ENCODE results near the gene MMS19.

The MMS19 gene

DNA sequence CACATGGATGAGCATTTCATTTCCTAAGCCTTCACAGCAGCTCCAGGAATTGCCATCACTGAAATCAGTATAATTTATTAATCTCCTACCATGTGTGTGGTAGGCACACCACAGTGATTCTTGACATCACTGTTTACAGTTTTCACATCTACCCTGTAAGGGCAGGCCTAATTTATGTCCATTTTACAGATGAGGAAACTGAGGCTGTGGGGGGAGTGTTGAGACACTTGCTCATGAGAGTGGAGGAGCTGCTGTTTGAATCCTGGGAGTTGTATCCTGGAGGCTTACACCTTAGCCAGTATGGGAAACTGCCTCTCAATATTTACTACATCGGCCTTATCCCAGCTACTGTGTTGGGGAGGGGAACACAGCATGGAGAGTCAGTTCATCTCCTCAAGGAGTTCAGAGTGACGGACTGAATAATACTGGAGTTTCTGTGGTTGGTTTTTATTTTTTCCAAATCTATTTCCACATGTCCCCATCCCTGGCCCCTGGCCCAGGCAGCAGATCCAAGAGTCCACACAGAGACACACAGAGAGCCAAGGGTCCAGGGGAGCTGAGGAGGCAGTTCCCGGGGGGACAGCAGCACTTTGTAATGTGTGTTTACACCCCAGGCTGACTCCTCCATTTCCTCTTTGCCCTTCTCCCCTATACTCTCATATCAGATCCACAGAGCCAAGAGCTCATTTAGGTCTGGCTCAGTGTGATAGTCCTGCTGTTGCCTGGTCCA, 13.7 kb upstream of the MMS19 start:
- Histone ChIP-seq H3K27ac (no peak overlapping the region), H3K4me1 (ENCODE audit: control insufficient read depth in 1 of 2, insufficient read depth in 1 of 2, low read depth in 1 of 2, low read length in 1 of 2) (peaks cover under 1 to 2% of the 10 kb centered on the region in 2 experiments), H3K9me3 (no peaks in the 10 kb centered on the region), H3K36me3 (peaks cover 7% of the 10 kb centered on the region), H3K27me3 (no peaks in the 10 kb centered on the region), H3K4me3 (ENCODE audit: low read depth in 1 of 2, low read length in 1 of 2) (no peak overlapping the region)
- TF ChIP-seq, protein P1, sequence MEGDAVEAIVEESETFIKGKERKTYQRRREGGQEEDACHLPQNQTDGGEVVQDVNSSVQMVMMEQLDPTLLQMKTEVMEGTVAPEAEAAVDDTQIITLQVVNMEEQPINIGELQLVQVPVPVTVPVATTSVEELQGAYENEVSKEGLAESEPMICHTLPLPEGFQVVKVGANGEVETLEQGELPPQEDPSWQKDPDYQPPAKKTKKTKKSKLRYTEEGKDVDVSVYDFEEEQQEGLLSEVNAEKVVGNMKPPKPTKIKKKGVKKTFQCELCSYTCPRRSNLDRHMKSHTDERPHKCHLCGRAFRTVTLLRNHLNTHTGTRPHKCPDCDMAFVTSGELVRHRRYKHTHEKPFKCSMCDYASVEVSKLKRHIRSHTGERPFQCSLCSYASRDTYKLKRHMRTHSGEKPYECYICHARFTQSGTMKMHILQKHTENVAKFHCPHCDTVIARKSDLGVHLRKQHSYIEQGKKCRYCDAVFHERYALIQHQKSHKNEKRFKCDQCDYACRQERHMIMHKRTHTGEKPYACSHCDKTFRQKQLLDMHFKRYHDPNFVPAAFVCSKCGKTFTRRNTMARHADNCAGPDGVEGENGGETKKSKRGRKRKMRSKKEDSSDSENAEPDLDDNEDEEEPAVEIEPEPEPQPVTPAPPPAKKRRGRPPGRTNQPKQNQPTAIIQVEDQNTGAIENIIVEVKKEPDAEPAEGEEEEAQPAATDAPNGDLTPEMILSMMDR (IDR thresholded peaks at IDR 0.05), result no peak

DNA sequence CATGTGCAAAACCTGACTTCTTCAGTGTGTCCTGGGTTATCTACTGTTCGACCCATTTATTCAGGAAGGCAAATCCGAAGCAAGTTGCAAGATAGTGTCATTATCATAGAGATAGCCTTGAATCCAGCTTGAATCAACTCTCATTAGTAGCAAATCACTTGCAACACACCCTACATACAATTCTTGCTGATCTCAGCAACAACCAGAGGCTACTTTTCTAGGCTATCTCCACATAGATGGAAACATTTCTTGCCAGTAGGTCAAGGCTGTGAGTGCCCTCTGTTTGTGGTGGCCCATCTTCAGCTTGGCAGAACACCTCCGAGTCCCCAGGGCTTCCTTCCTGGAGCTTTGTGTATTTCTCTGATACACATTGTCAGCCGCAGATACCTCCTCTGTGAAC, 12.5 kb upstream of the MMS19 start:
- no peaks in the 10 kb centered on the region for H3K27me3 ChIP-seq

DNA sequence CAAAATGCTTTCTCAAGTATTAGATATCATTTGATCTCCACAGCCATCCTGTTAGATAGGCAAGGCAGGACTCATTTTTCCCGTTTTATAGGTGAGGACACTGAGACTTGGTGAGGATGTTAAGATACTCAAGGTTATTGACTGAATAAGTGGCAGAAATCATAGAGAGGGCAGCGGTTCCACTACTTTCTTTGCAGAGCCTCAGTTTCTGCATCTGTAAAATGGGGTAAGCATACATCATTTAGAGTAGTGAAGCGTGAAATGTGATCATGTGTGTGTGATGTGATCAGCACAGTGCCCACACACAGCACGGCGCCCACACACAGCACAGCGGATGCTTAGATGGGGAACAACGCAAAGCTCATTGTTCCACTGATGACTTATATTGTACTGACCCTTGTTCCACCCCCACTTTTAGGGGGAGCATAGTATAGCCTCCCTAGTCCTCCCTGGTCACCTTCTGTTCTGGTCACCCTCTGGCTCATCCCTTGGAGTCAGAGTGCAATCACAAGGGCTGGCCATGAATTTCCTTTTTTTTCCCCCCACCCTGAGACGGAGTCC, 11.0 kb upstream of the MMS19 start:
- Histone ChIP-seq H3K27me3 (no peaks in the 10 kb centered on the region), H3K36me3 (peaks cover 7% of the 10 kb centered on the region), H3K4me3 (ENCODE audit: low read depth in 1 of 2, low read length in 1 of 2) (no peak overlapping the region), H3K9me3 (no peaks in the 10 kb centered on the region), H3K27ac (no peak overlapping the region), H3K4me1 (ENCODE audit: control insufficient read depth in 1 of 2, insufficient read depth in 1 of 2, low read depth in 1 of 2, low read length in 1 of 2) (peaks cover 22 to 26% of the 10 kb centered on the region in 2 experiments)
- TF ChIP-seq, protein P1 (IDR thresholded peaks at IDR 0.05), result no peak

More for the DNA sequence above, 12.5 kb upstream of the MMS19 start:
- peaks cover 8 to 11% of the 10 kb centered on the region in 2 experiments for H3K4me1 ChIP-seq (ENCODE audit: control insufficient read depth in 1 of 2, insufficient read depth in 1 of 2, low read depth in 1 of 2, low read length in 1 of 2)
- TF ChIP-seq, protein P1 (IDR thresholded peaks at IDR 0.05), result no peak
- no peak overlapping the region for H3K4me3 ChIP-seq (ENCODE audit: low read depth in 1 of 2, low read length in 1 of 2)
- peaks cover 7% of the 10 kb centered on the region for H3K36me3 ChIP-seq
- no peaks in the 10 kb centered on the region for H3K9me3 ChIP-seq
- no peak overlapping the region for H3K27ac ChIP-seq

DNA sequence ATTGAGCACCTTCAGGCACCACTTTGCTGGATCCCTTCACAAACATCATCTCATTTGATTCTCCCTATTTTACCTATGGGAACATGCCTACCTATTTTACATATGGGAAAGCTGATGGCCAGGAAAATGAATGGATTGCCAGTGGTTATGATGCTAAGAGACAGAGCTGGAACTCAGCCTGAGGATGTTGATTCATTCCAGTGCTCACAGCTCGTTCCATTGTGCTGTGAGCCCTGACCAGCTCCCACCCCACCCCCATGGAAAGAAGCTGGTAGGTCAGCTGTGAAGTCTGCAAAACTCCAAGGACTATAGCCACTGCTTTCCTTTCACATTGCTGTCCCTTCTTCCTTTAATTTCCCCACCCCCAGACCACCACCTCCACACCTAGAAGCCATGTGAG, 10.1 kb upstream of the MMS19 start:
- H3K4me3 ChIP-seq (ENCODE audit: low read depth in 1 of 2, low read length in 1 of 2), result no peak overlapping the region

DNA sequence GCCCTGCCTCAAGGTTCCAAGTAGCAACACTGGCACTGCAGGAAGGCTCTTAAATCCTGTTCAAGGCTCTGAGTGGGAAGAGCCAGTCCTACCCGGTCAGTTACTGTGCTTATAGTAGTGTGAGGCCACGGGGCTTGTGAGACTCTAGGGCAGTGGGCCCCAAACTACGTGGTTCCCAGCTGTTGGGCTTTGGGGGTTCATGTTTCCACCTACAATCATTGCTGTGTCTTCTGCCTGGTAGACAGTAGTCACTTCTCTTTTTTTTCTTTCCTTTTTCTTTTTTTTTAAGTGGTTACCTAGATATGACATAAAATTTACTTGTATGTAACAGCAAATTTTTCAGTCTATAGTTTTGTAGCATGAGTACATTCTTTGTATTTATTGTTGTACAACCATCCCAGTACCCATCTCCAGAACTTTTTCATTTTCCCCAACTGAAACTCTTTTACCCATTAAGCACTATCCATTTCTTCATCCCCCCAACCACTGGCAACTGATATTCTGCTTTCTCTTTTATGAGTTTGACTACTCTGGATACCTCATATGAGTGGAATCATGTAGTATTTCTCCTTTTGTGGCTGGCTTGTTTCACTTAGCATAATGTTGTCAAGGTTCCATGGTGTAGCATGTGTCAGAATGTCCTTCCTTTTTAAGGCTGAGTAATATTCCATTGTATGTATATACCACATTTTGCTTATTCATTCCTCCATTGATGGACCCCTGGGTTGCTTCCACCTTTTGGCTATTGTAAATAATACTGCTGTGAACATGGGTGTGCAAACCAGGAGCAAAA, 8.2 kb upstream of the MMS19 start:
- Histone ChIP-seq H3K4me3 (ENCODE audit: low read depth in 1 of 2, low read length in 1 of 2) (no peak overlapping the region), H3K9me3 (no peaks in the 10 kb centered on the region), H3K27ac (peak overlapping the region; percentile 52), H3K36me3 (peaks cover 7% of the 10 kb centered on the region), H3K27me3 (no peaks in the 10 kb centered on the region), H3K4me1 (ENCODE audit: control insufficient read depth in 1 of 2, insufficient read depth in 1 of 2, low read depth in 1 of 2, low read length in 1 of 2) (peaks cover 49 to 52% of the 10 kb centered on the region in 2 experiments)
- TF ChIP-seq, protein P1 (IDR thresholded peaks at IDR 0.05), result no peak

More for the DNA sequence above, 10.1 kb upstream of the MMS19 start:
- Histone ChIP-seq H3K36me3 (peaks cover 7% of the 10 kb centered on the region), H3K27ac (no peak overlapping the region), H3K9me3 (no peaks in the 10 kb centered on the region), H3K4me1 (ENCODE audit: control insufficient read depth in 1 of 2, insufficient read depth in 1 of 2, low read depth in 1 of 2, low read length in 1 of 2) (peaks cover 31 to 35% of the 10 kb centered on the region in 2 experiments), H3K27me3 (no peaks in the 10 kb centered on the region)
- TF ChIP-seq, protein P1 (IDR thresholded peaks at IDR 0.05), result no peak
